ENCODE data around the gene TTLL9.
A peak's percentile ranks its signal among the peaks of the same experiment; 100 is the strongest.
"Not testable (repeated sequence)": the region's sequence is repeated elsewhere in the genome, so short reads cannot be mapped to it uniquely, and the experiment has no call there.

TTLL9 gene

GRCh38 chr20:31869942-31870725, at the start of gene TTLL9, which contains the start of gene DUSP15:
TSS of gene TTLL9 (plus strand) at chr20:31870634. CDS start at chr20:31871127, 493 bp downstream.
TSS of gene DUSP15 (minus strand) at chr20:31870527. CDS start at chr20:31870337, 190 bp downstream.
- DNase-seq, result peak; percentile 73

GRCh38 chr20:31821427-31821826, 49.0 kb upstream of the TTLL9 start:
- DNase-seq, result no peak

GRCh38 chr20:31822421-31823330, 47.8 kb upstream of the TTLL9 start:
- peak; percentile 93 for DNase-seq

GRCh38 chr20:31823360-31824124, 46.9 kb upstream of the TTLL9 start:
- peak; percentile 49 for DNase-seq

GRCh38 chr20:31824125-31824485, 46.3 kb upstream of the TTLL9 start:
- no peak for DNase-seq

GRCh38 chr20:31824554-31825313, 45.7 kb upstream of the TTLL9 start:
- no peak for DNase-seq

- no peak for DNase-seq
Observed at GRCh38 chr20:31826074-31826473, 44.4 kb upstream of the TTLL9 start.

GRCh38 chr20:31827059-31827458, 43.4 kb upstream of the TTLL9 start:
- no peak for DNase-seq

- not testable (repeated sequence) for DNase-seq
Observed at GRCh38 chr20:31828016-31828415, 42.4 kb upstream of the TTLL9 start.

- no peak for DNase-seq
Observed at GRCh38 chr20:31829731-31830130, 40.7 kb upstream of the TTLL9 start.

GRCh38 chr20:31830406-31830981, 39.9 kb upstream of the TTLL9 start:
- DNase-seq, result no peak

- no peak for DNase-seq
Observed at GRCh38 chr20:31831211-31831610, 39.2 kb upstream of the TTLL9 start.

GRCh38 chr20:31831771-31832306, 38.6 kb upstream of the TTLL9 start:
- no peak for DNase-seq

- DNase-seq, result peak; percentile 91
Observed at GRCh38 chr20:31833130-31833930, 37.1 kb upstream of the TTLL9 start.

- peak; percentile 79 for DNase-seq
Observed at GRCh38 chr20:31833931-31834521, 36.4 kb upstream of the TTLL9 start.

GRCh38 chr20:31835554-31835953, 34.9 kb upstream of the TTLL9 start:
- no peak for DNase-seq

- DNase-seq, result no peak
Observed at GRCh38 chr20:31835977-31836852, 34.2 kb upstream of the TTLL9 start.

GRCh38 chr20:31836853-31837608, 33.4 kb upstream of the TTLL9 start:
- DNase-seq, result no peak
